Measurements from ENCODE around the gene GMDS. TPM values are rescaled to one million over a fixed set of nuclear protein-coding genes. Genes with fewer than 3 reads are reported as not detected.
A peak's percentile ranks its signal among the peaks of the same experiment; 100 is the strongest.

Gene GMDS
- total RNA-seq, 2 experiments from 2014 or later: 36.6 to 42.8 TPM

GRCh38 chr6:1930356-1930755 lies 315.0 kb downstream of the GMDS start:
- ChIA-PET CTCF (no interaction called here), POLR2A (no interaction called here)
- ATAC-seq: no peak
- intact Hi-C loops (cut with micrococcal nuclease): no loop called here
- Mint-ChIP-seq H3K36me3 (ENCODE audit: low read depth) (peaks cover 15% of the 10 kb centered on the region), H3K9me3 (peaks cover 8% of the 10 kb centered on the region), H3K4me1 (ENCODE audit: low read depth) (no peaks in the 10 kb centered on the region), H3K27me3 (no peaks in the 10 kb centered on the region), H3K4me3 (no peak overlapping the region), H3K27ac (no peak overlapping the region)
- no peak for DNase-seq
- TF ChIP-seq CTCF (IDR thresholded peaks at IDR 0.05): no peak

GRCh38 chr6:1929931-1930330 lies 315.5 kb downstream of the GMDS start:
- peaks cover 15% of the 10 kb centered on the region for H3K36me3 Mint-ChIP-seq (ENCODE audit: low read depth)
- intact Hi-C loops (cut with micrococcal nuclease): no loop called here
- H3K9me3 Mint-ChIP-seq: peaks cover 8% of the 10 kb centered on the region
- no peak for DNase-seq
- ChIA-PET CTCF (no interaction called here), POLR2A (no interaction called here)
- no peaks in the 10 kb centered on the region for H3K4me1 Mint-ChIP-seq (ENCODE audit: low read depth)
- H3K4me3 Mint-ChIP-seq: no peak overlapping the region
- no peak for ATAC-seq
- no peaks in the 10 kb centered on the region for H3K27me3 Mint-ChIP-seq
- no peak for TF ChIP-seq CTCF (IDR thresholded peaks at IDR 0.05)
- H3K27ac Mint-ChIP-seq: no peak overlapping the region

- Mint-ChIP-seq H3K27me3 (no peaks in the 10 kb centered on the region), H3K4me3 (no peak overlapping the region), H3K36me3 (ENCODE audit: low read depth) (peaks cover 11% of the 10 kb centered on the region), H3K27ac (no peak overlapping the region), H3K9me3 (no peaks in the 10 kb centered on the region), H3K4me1 (ENCODE audit: low read depth) (no peaks in the 10 kb centered on the region)
- ATAC-seq: no peak
- ChIA-PET POLR2A (no interaction called here), CTCF (interaction anchor here (1.9 kb wide), 1 partner anchor 330 kb away, joined by 4 read pairs; no protein-coding TSS in a partner anchor)
- DNase-seq: no peak
- intact Hi-C loops (cut with micrococcal nuclease): no loop called here
- TF ChIP-seq CTCF (IDR thresholded peaks at IDR 0.05): no peak
Measured at GRCh38 chr6:1925743-1926430, 319.5 kb downstream of the GMDS start.

- POLR2A ChIA-PET: no interaction called here
- CTCF ChIA-PET: no interaction called here
- no peaks in the 10 kb centered on the region for H3K4me1 Mint-ChIP-seq (ENCODE audit: low read depth)
- H3K27ac Mint-ChIP-seq: no peak overlapping the region
- H3K9me3 Mint-ChIP-seq: no peaks in the 10 kb centered on the region
- intact Hi-C loops (cut with micrococcal nuclease): no loop called here
- ATAC-seq: no peak
- TF ChIP-seq CTCF (IDR thresholded peaks at IDR 0.05): no peak
- H3K36me3 Mint-ChIP-seq (ENCODE audit: low read depth): peaks cover 10% of the 10 kb centered on the region
- DNase-seq: no peak
- no peak overlapping the region for H3K4me3 Mint-ChIP-seq
- no peaks in the 10 kb centered on the region for H3K27me3 Mint-ChIP-seq
Measured at GRCh38 chr6:1923449-1923848, 322.0 kb downstream of the GMDS start.

DNA sequence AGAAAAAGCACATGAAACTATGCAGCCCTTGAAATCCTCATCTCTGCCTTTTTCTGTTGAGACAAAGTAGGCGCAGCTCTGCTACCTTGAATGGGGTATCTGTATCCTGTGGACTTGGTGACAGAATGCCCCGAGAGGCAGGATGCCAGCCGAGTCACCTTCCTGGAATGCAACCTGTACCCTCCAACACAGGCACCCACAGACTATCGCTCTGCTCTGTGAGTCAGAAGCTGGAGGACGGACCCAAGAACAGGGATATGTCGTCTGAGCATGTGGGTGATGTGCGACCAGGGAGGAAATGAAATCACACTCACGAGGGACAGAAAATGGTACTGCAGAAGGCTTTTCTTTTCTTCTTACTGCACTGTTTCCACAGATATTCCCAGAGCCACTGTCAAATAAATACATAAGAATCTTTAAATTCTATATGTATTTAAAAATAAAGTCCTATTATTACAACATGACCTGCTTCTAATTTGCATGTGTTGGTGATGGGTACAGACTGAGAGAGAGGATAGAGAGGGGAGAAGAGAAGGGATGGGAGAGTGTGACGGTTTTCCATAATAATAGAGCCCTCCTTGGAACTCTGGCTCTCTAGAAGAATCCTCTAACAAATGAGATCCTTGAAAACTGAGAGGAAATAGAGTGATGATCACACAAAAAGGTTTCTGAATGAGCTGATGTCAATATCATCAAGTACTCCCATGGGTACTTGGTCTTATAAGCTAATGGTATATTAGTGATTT lies 327.6 kb downstream of the GMDS start:
- TF ChIP-seq CTCF (IDR thresholded peaks at IDR 0.05): no peak
- POLR2A ChIA-PET: no interaction called here
- ATAC-seq (peak; percentile 99), DNase-seq (peak; percentile 80)
- no peak overlapping the region for H3K4me3 Mint-ChIP-seq
- H3K9me3 Mint-ChIP-seq: no peaks in the 10 kb centered on the region
- peaks cover 18% of the 10 kb centered on the region for H3K4me1 Mint-ChIP-seq (ENCODE audit: low read depth)
- intact Hi-C loops (cut with micrococcal nuclease): no loop called here
- peak overlapping the region; percentile 25 for H3K27ac Mint-ChIP-seq
- CTCF ChIA-PET: no interaction called here
- peaks cover 10% of the 10 kb centered on the region for H3K36me3 Mint-ChIP-seq (ENCODE audit: low read depth)
- no peaks in the 10 kb centered on the region for H3K27me3 Mint-ChIP-seq
